NOMO-1 treated with dmso at 0.1 percent for 144 hours (cell line): ENCODE measurements around the gene CNOT11.

ENCODE experiments used
- DNase-seq: peaks from one replicate; lab custom pipeline; 2025; ENCODE audit not compliant: unreplicated experiment; lab: John Stamatoyannopoulos, UW

Gene CNOT11

GRCh38 chr2:101274142-101274541, 21.5 kb downstream of the CNOT11 start:
- DNase-seq, result no peak

GRCh38 chr2:101277111-101277510, 24.4 kb downstream of the CNOT11 start:
- no peak for DNase-seq

- no peak for DNase-seq
Observed at GRCh38 chr2:101278925-101279324, 26.2 kb downstream of the CNOT11 start.

GRCh38 chr2:101281482-101281881, 28.8 kb downstream of the CNOT11 start:
- DNase-seq, result no peak

GRCh38 chr2:101282980-101283379, 30.3 kb downstream of the CNOT11 start:
- DNase-seq, result no peak

GRCh38 chr2:101286684-101287083, 34.0 kb downstream of the CNOT11 start:
- DNase-seq, result no peak

- DNase-seq, result no peak
Observed at GRCh38 chr2:101287303-101287702, 34.6 kb downstream of the CNOT11 start.

- DNase-seq, result no peak
Observed at GRCh38 chr2:101290711-101291110, 38.0 kb downstream of the CNOT11 start.

- DNase-seq, result no peak
Observed at GRCh38 chr2:101291973-101292372, 39.3 kb downstream of the CNOT11 start.

- DNase-seq, result no peak
Observed at GRCh38 chr2:101293544-101293943, 40.9 kb downstream of the CNOT11 start.

GRCh38 chr2:101294861-101295260, 42.2 kb downstream of the CNOT11 start:
- no peak for DNase-seq

- DNase-seq, result no peak
Observed at GRCh38 chr2:101295895-101296294, 43.2 kb downstream of the CNOT11 start.

- no peak for DNase-seq
Observed at GRCh38 chr2:101296371-101296770, 43.7 kb downstream of the CNOT11 start.

- DNase-seq, result no peak
Observed at GRCh38 chr2:101297383-101297782, 44.7 kb downstream of the CNOT11 start.

GRCh38 chr2:101299604-101300003, 46.9 kb downstream of the CNOT11 start:
- no peak for DNase-seq

- no peak for DNase-seq
Observed at GRCh38 chr2:101300164-101300563, 47.5 kb downstream of the CNOT11 start.

GRCh38 chr2:101300836-101301235, 48.1 kb downstream of the CNOT11 start:
- no peak for DNase-seq

GRCh38 chr2:101302016-101302415, 49.3 kb downstream of the CNOT11 start:
- no peak for DNase-seq

GRCh38 chr2:101303688-101304087, 51.0 kb downstream of the CNOT11 start:
- no peak for DNase-seq

- no peak for DNase-seq
Observed at GRCh38 chr2:101305035-101305434, 52.3 kb downstream of the CNOT11 start.

- no peak for DNase-seq
Observed at GRCh38 chr2:101305492-101306078, 52.9 kb downstream of the CNOT11 start.

- DNase-seq, result no peak
Observed at GRCh38 chr2:101306410-101306809, 53.7 kb downstream of the CNOT11 start.

GRCh38 chr2:101307503-101307902, 54.8 kb downstream of the CNOT11 start:
- no peak for DNase-seq
